HEK293 (cell line): ENCODE results near the gene SLC17A4.

ENCODE experiments used
- CTCF ChIA-PET: fragments of 350-600 bp; formaldehyde crosslinking; extraction: SDS; loops from one replicate; lab custom pipeline; 2021; ENCODE audit warnings: antibody characterized with exemption; lab: Yijun Ruan, JAX
- POLR2A ChIA-PET: fragments of 300-600 bp; formaldehyde crosslinking; extraction: SDS; loops from one replicate; lab custom pipeline; 2020; ENCODE audit warnings: antibody characterized with exemption, inconsistent platforms; lab: Yijun Ruan, JAX
- H3K27ac ChIP-seq: fragments of 200-500 bp; sonication (Bioruptor generic); 2 replicates; pipeline ENCODE4 v1.5.1; 2014; ENCODE audit warnings: low read depth, low read length, control low read depth, inconsistent platforms; ENCODE audit errors: extremely low read depth
- H3K36me3 ChIP-seq, 2 experiments: fragments of 200-500 bp in 1 of 2; sonication (Bioruptor generic) in 1 of 2; 1 replicate in 1 of 2; 2 replicates in 1 of 2; pipeline ENCODE4 v1.5.1; 2014 to 2017; ENCODE audit warnings: inconsistent platforms in 2 of 2, low read length in 2 of 2; ENCODE audit not compliant: control insufficient read depth in 2 of 2, insufficient read depth in 1 of 2
- H3K4me1 ChIP-seq: fragments of 200-500 bp; sonication (Bioruptor generic); 2 replicates; pipeline ENCODE4 v1.5.1; 2014; ENCODE audit warnings: mild to moderate bottlenecking, low read length, inconsistent platforms; ENCODE audit not compliant: control insufficient read depth, insufficient read depth
- H3K4me3 ChIP-seq: 2 replicates; pipeline ENCODE4 v1.5.1; 2011; ENCODE audit warnings: low read depth, mild to moderate bottlenecking, control low read depth, low read length, moderate library complexity
- H3K9me3 ChIP-seq: fragments of 200-500 bp; sonication (Bioruptor generic); 2 replicates; pipeline ENCODE4 v1.5.1; 2014; ENCODE audit warnings: low read depth, low read length, inconsistent platforms; ENCODE audit not compliant: control insufficient read depth, insufficient read depth
- BCL11B ChIP-seq: fragments of 450-650 bp; formaldehyde crosslinking; IDR thresholded peaks from 2 replicates; pipeline ENCODE4 v1.5.1; 2016; ENCODE audit warnings: low read depth, missing biosample characterization, missing genetic modification characterization
- IKZF3 ChIP-seq: fragments of 450-650 bp; IDR thresholded peaks from 2 replicates; pipeline ENCODE4 v1.5.0; 2018; ENCODE audit warnings: missing biosample characterization, mild to moderate bottlenecking, missing genetic modification characterization, moderate library complexity
- KLF16 ChIP-seq: fragments of 450-650 bp; formaldehyde crosslinking; IDR thresholded peaks from 2 replicates; pipeline ENCODE4 v1.5.1; 2017; ENCODE audit warnings: missing biosample characterization, missing genetic modification characterization
- MZF1 ChIP-seq: fragments of 450-650 bp; formaldehyde crosslinking; IDR thresholded peaks from 2 replicates; pipeline ENCODE4 v1.5.1; 2017; ENCODE audit warnings: missing biosample characterization, missing genetic modification characterization, borderline replicate concordance
- PRDM1 ChIP-seq: fragments of 450-650 bp; formaldehyde crosslinking; IDR thresholded peaks from 2 replicates; pipeline ENCODE4; 2016; ENCODE audit warnings: missing biosample characterization, missing genetic modification characterization
- SALL2 ChIP-seq: fragments of 450-650 bp; formaldehyde crosslinking; IDR thresholded peaks from 2 replicates; pipeline ENCODE4 v1.5.0; 2017; ENCODE audit warnings: missing biosample characterization, mild to moderate bottlenecking, missing genetic modification characterization, borderline replicate concordance
- SP2 ChIP-seq: fragments of 450-650 bp; formaldehyde crosslinking; IDR thresholded peaks from 2 replicates; pipeline ENCODE4 v1.5.1; 2016; ENCODE audit warnings: missing biosample characterization, missing genetic modification characterization
- TCF7L2 ChIP-seq: IDR thresholded peaks from 2 replicates; pipeline ENCODE4 v1.6.1; 2011; ENCODE audit warnings: low read depth, mild to moderate bottlenecking, inconsistent platforms, low read length, moderate library complexity, borderline replicate concordance
- ZBTB1 ChIP-seq: fragments of 450-650 bp; formaldehyde crosslinking; IDR thresholded peaks from 2 replicates; pipeline ENCODE4 v1.5.1; 2016; ENCODE audit warnings: missing biosample characterization, missing genetic modification characterization
- ZBTB20 ChIP-seq: fragments of 450-650 bp; formaldehyde crosslinking; IDR thresholded peaks from 2 replicates; pipeline ENCODE4 v1.5.1; 2016; ENCODE audit warnings: missing biosample characterization, missing genetic modification characterization
- ZEB2 ChIP-seq: fragments of 450-650 bp; formaldehyde crosslinking; IDR thresholded peaks from 2 replicates; pipeline ENCODE4 v1.5.1; 2016; ENCODE audit warnings: missing biosample characterization, missing genetic modification characterization
- ZNF121 ChIP-seq: fragments of 450-650 bp; formaldehyde crosslinking; IDR thresholded peaks from 2 replicates; pipeline ENCODE4 v1.5.1; 2016; ENCODE audit warnings: missing biosample characterization, missing genetic modification characterization
- ZNF138 ChIP-seq: fragments of 450-650 bp; formaldehyde crosslinking; IDR thresholded peaks from 2 replicates; pipeline ENCODE4 v1.5.1; 2016; ENCODE audit warnings: missing biosample characterization, missing genetic modification characterization, borderline replicate concordance
- ZNF23 ChIP-seq: fragments of 450-650 bp; formaldehyde crosslinking; IDR thresholded peaks from 2 replicates; pipeline ENCODE4 v1.5.1; 2016; ENCODE audit warnings: missing biosample characterization, missing genetic modification characterization, borderline replicate concordance
- ZNF37A ChIP-seq: fragments of 450-650 bp; IDR thresholded peaks from 2 replicates; pipeline ENCODE4 v1.5.1; 2018; ENCODE audit warnings: missing biosample characterization, missing genetic modification characterization
- ZNF394 ChIP-seq: fragments of 450-650 bp; formaldehyde crosslinking; IDR thresholded peaks from 2 replicates; pipeline ENCODE4 v1.5.1; 2016; ENCODE audit warnings: missing biosample characterization, missing genetic modification characterization, mild to moderate bottlenecking, moderate library complexity, borderline replicate concordance
- ZNF416 ChIP-seq: fragments of 450-650 bp; formaldehyde crosslinking; IDR thresholded peaks from 2 replicates; pipeline ENCODE4 v1.5.1; 2016; ENCODE audit warnings: missing biosample characterization, missing genetic modification characterization
- ZNF426 ChIP-seq: fragments of 450-650 bp; formaldehyde crosslinking; IDR thresholded peaks from 2 replicates; pipeline ENCODE4 v1.5.1; 2017; ENCODE audit warnings: missing biosample characterization, missing genetic modification characterization, mild to moderate bottlenecking, inconsistent platforms, moderate library complexity
- ZNF560 ChIP-seq: fragments of 450-650 bp; formaldehyde crosslinking; IDR thresholded peaks from 2 replicates; pipeline ENCODE4 v1.5.1; 2017; ENCODE audit warnings: missing biosample characterization, missing genetic modification characterization, borderline replicate concordance
- ZNF585B ChIP-seq: fragments of 450-650 bp; formaldehyde crosslinking; IDR thresholded peaks from 2 replicates; pipeline ENCODE4 v1.5.1; 2016; ENCODE audit warnings: missing biosample characterization, missing genetic modification characterization
- ZNF629 ChIP-seq: fragments of 450-650 bp; formaldehyde crosslinking; IDR thresholded peaks from 2 replicates; pipeline ENCODE4 v1.5.1; 2017; ENCODE audit warnings: missing biosample characterization, missing genetic modification characterization
- ZNF654 ChIP-seq: fragments of 450-650 bp; formaldehyde crosslinking; IDR thresholded peaks from 2 replicates; pipeline ENCODE4 v1.5.1; 2016; ENCODE audit warnings: low read depth, missing biosample characterization, missing genetic modification characterization
- ZNF660 ChIP-seq: fragments of 450-650 bp; IDR thresholded peaks from 2 replicates; pipeline ENCODE4 v1.5.1; 2018; ENCODE audit warnings: missing biosample characterization, mild to moderate bottlenecking, missing genetic modification characterization
- ZXDB ChIP-seq: fragments of 450-650 bp; formaldehyde crosslinking; IDR thresholded peaks from 2 replicates; pipeline ENCODE4 v1.5.1; 2016; ENCODE audit warnings: missing biosample characterization, missing genetic modification characterization
- TF ChIP-seq, protein P1 (sequence below): fragments of 450-650 bp; formaldehyde crosslinking; IDR thresholded peaks from 2 replicates; pipeline ENCODE4 v1.5.1; 2017; ENCODE audit warnings: missing biosample characterization, missing genetic modification characterization
- TF ChIP-seq, protein P2 (sequence below): fragments of 450-650 bp; formaldehyde crosslinking; IDR thresholded peaks from 2 replicates; pipeline ENCODE4 v1.5.1; 2016; ENCODE audit warnings: missing biosample characterization, missing genetic modification characterization
- TF ChIP-seq, protein P3 (sequence below): fragments of 450-650 bp; formaldehyde crosslinking; IDR thresholded peaks from 2 replicates; pipeline ENCODE4 v1.5.1; 2016; ENCODE audit warnings: missing biosample characterization, missing genetic modification characterization
- TF ChIP-seq, protein P4 (sequence below): fragments of 450-650 bp; formaldehyde crosslinking; IDR thresholded peaks from 2 replicates; pipeline ENCODE4 v1.5.1; 2017; ENCODE audit warnings: missing biosample characterization, mild to moderate bottlenecking, missing genetic modification characterization, moderate library complexity

SLC17A4 gene

DNA sequence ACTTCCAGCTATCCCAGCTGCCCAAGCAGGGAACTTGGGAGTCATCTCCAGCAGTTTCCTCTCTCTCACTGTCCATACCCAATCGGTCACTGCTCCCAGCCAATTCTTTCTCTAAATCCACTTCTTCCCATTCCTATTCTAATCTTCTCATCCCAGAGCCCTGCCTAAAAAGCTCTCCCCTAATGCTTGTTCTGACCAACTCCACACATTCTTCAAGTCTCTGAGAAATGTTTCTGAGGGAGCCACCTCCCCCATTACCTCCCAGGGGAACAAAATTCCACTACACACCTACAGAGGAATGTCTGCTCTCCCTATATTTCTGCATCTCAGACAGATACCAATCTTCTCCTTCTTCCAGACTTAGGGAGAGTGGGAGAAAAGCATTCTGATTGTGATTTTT lies 14.0 kb downstream of the SLC17A4 start (continued):
- TF ChIP-seq ZNF660 (tag by site-specific recombination) = no peak
- no peak for TF ChIP-seq SALL2 (tag by site-specific recombination)
- TF ChIP-seq ZNF654 (tag by site-specific recombination) = no peak
- TF ChIP-seq, protein P1, sequence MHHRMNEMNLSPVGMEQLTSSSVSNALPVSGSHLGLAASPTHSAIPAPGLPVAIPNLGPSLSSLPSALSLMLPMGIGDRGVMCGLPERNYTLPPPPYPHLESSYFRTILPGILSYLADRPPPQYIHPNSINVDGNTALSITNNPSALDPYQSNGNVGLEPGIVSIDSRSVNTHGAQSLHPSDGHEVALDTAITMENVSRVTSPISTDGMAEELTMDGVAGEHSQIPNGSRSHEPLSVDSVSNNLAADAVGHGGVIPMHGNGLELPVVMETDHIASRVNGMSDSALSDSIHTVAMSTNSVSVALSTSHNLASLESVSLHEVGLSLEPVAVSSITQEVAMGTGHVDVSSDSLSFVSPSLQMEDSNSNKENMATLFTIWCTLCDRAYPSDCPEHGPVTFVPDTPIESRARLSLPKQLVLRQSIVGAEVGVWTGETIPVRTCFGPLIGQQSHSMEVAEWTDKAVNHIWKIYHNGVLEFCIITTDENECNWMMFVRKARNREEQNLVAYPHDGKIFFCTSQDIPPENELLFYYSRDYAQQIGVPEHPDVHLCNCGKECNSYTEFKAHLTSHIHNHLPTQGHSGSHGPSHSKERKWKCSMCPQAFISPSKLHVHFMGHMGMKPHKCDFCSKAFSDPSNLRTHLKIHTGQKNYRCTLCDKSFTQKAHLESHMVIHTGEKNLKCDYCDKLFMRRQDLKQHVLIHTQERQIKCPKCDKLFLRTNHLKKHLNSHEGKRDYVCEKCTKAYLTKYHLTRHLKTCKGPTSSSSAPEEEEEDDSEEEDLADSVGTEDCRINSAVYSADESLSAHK (tag by site-specific recombination) = no peak
- no peak for TF ChIP-seq ZNF629 (tag by site-specific recombination)
- no peak for TF ChIP-seq ZNF426 (tag by site-specific recombination)
- TF ChIP-seq KLF16 (tag by site-specific recombination) = no peak
- TF ChIP-seq PRDM1 (tag by site-specific recombination) = no peak
- no peak for TF ChIP-seq ZNF138
- no peak for TF ChIP-seq BCL11B (tag by site-specific recombination)

DNA sequence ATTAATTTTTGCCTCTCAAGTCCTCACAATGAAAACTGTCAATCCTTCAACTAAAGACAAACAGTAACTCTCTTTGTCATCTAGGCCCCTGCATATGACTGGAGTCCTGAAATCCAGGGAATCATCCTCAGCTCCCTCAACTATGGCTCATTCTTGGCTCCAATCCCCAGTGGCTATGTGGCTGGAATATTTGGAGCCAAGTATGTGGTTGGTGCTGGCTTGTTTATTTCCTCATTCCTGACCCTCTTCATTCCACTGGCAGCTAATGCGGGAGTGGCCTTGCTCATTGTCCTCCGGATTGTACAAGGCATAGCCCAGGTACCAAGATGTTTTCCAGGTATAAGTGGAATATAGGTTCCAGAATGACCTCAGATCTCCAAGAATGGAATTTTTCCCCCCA lies 15.4 kb downstream of the SLC17A4 start:
- no peak overlapping the region for H3K27ac ChIP-seq
- no peaks in the 10 kb centered on the region for H3K9me3 ChIP-seq
- ChIA-PET POLR2A (no interaction called here), CTCF (no interaction called here)
- H3K4me1 ChIP-seq = no peaks in the 10 kb centered on the region
- no peaks in the 10 kb centered on the region for H3K36me3 ChIP-seq
- H3K4me3 ChIP-seq = no peak overlapping the region
- TF ChIP-seq ZNF394 (tag by site-specific recombination) = no peak
- TF ChIP-seq IKZF3 (tag by site-specific recombination) = no peak
- TF ChIP-seq ZXDB (tag by site-specific recombination) = no peak
- no peak for TF ChIP-seq ZBTB20 (tag by site-specific recombination)
- no peak for TF ChIP-seq ZNF23 (tag by site-specific recombination)
- TF ChIP-seq ZNF121 (tag by site-specific recombination) = no peak
- TF ChIP-seq ZNF416 (tag by site-specific recombination) = no peak
- TF ChIP-seq MZF1 (tag by site-specific recombination) = no peak
- no peak for TF ChIP-seq ZNF560 (tag by site-specific recombination)
- TF ChIP-seq TCF7L2 = no peak
- no peak for TF ChIP-seq ZNF37A (tag by site-specific recombination)
- TF ChIP-seq, protein P2, sequence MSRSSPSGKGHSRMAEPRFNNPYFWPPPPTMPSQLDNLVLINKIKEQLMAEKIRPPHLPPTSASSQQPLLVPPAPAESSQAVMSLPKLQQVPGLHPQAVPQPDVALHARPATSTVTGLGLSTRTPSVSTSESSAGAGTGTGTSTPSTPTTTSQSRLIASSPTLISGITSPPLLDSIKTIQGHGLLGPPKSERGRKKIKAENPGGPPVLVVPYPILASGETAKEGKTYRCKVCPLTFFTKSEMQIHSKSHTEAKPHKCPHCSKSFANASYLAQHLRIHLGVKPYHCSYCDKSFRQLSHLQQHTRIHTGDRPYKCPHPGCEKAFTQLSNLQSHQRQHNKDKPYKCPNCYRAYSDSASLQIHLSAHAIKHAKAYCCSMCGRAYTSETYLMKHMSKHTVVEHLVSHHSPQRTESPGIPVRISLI (tag by site-specific recombination) = no peak
- TF ChIP-seq, protein P3, sequence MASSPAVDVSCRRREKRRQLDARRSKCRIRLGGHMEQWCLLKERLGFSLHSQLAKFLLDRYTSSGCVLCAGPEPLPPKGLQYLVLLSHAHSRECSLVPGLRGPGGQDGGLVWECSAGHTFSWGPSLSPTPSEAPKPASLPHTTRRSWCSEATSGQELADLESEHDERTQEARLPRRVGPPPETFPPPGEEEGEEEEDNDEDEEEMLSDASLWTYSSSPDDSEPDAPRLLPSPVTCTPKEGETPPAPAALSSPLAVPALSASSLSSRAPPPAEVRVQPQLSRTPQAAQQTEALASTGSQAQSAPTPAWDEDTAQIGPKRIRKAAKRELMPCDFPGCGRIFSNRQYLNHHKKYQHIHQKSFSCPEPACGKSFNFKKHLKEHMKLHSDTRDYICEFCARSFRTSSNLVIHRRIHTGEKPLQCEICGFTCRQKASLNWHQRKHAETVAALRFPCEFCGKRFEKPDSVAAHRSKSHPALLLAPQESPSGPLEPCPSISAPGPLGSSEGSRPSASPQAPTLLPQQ = no peak
- no peak for TF ChIP-seq ZEB2
- TF ChIP-seq, protein P4, sequence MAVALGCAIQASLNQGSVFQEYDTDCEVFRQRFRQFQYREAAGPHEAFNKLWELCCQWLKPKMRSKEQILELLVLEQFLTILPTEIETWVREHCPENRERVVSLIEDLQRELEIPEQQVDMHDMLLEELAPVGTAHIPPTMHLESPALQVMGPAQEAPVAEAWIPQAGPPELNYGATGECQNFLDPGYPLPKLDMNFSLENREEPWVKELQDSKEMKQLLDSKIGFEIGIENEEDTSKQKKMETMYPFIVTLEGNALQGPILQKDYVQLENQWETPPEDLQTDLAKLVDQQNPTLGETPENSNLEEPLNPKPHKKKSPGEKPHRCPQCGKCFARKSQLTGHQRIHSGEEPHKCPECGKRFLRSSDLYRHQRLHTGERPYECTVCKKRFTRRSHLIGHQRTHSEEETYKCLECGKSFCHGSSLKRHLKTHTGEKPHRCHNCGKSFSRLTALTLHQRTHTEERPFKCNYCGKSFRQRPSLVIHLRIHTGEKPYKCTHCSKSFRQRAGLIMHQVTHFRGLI (tag by site-specific recombination) = no peak
- no peak for TF ChIP-seq SP2 (tag by site-specific recombination)
- TF ChIP-seq ZNF585B (tag by site-specific recombination) = no peak
- TF ChIP-seq ZBTB1 (tag by site-specific recombination) = no peak
